GM12891 (cell line): ENCODE results near the gene C16orf86.

Experiments
- DNase-seq: peaks from one replicate; pipeline ENCODE4 v3.0.0; 2011; ENCODE audit warnings: low spot score; ENCODE audit not compliant: insufficient read length
- FAIRE-seq: peaks from 2 replicates; lab custom pipeline; 2011; peaks lifted over from hg19 to GRCh38; lab: Jason Lieb, UNC
- PAX5 ChIP-seq: IDR thresholded peaks from 2 replicates; pipeline ENCODE4 v1.6.1; 2011; ENCODE audit warnings: low read length, moderate library complexity, mild to moderate bottlenecking; ENCODE audit not compliant: insufficient read depth, severe bottlenecking
- POLR2A ChIP-seq: IDR thresholded peaks from 2 replicates; pipeline ENCODE4 v1.6.1; 2011; ENCODE audit warnings: low read depth, low read length, control low read depth
- POLR2AphosphoS5 ChIP-seq: IDR thresholded peaks from 2 replicates; pipeline ENCODE4 v1.6.1; 2011; ENCODE audit warnings: low read depth, low read length, control low read depth
- POU2F2 ChIP-seq: IDR thresholded peaks from 2 replicates; pipeline ENCODE4 v1.6.1; 2011; ENCODE audit warnings: low read depth, mild to moderate bottlenecking, control low read depth, low read length, moderate library complexity
- SPI1 ChIP-seq: IDR thresholded peaks from 2 replicates; pipeline ENCODE4 v1.6.1; 2011; ENCODE audit warnings: low read depth, low read length, control low read depth
- TAF1 ChIP-seq: IDR thresholded peaks from 2 replicates; pipeline ENCODE4 v1.6.1; 2011; ENCODE audit warnings: low read depth, low read length, control low read depth

The C16orf86 gene

GRCh38 chr16:67668495-67669157, 2.0 kb downstream of the C16orf86 start:
- TF ChIP-seq SPI1, result peak; percentile 53; the same call in 1 of the 2 replicates
- TF ChIP-seq POLR2A, result no peak
- no peak for FAIRE-seq
- DNase-seq, result no peak

- DNase-seq (no peak), FAIRE-seq (no peak)
- no peak for TF ChIP-seq POLR2A
- no peak for TF ChIP-seq PAX5
- no peak for TF ChIP-seq TAF1
- TF ChIP-seq POU2F2, result no peak
- no peak for TF ChIP-seq POLR2AphosphoS5
- TF ChIP-seq SPI1, result no peak
Observed at GRCh38 chr16:67669499-67670101, 3.0 kb downstream of the C16orf86 start.

GRCh38 chr16:67672306-67672705, 5.7 kb downstream of the C16orf86 start:
- no peak for FAIRE-seq
- TF ChIP-seq TAF1 (no peak), POU2F2 (no peak), SPI1 (no peak), PAX5 (no peak), POLR2A (no peak), POLR2AphosphoS5 (no peak)
- DNase-seq, result no peak

GRCh38 chr16:67672739-67673662, 6.4 kb downstream of the C16orf86 start:
- FAIRE-seq (peak; percentile 90), DNase-seq (peak; percentile 79)
- TF ChIP-seq PAX5 (peak; percentile 89), POLR2A (no peak)

- no peak for TF ChIP-seq PAX5
- TF ChIP-seq POLR2A, result no peak
- no peak for FAIRE-seq
- no peak for DNase-seq
Observed at GRCh38 chr16:67673712-67674580, 7.3 kb downstream of the C16orf86 start.

- DNase-seq (no peak), FAIRE-seq (no peak)
- TF ChIP-seq SPI1, result no peak
- TF ChIP-seq PAX5, result no peak
- TF ChIP-seq POLR2AphosphoS5, result no peak
- no peak for TF ChIP-seq POLR2A
- TF ChIP-seq POU2F2, result no peak
- TF ChIP-seq TAF1, result no peak
Observed at GRCh38 chr16:67674851-67675578, 8.4 kb downstream of the C16orf86 start.

- DNase-seq, result no peak
- FAIRE-seq, result no peak
- TF ChIP-seq POLR2A (no peak), POLR2AphosphoS5 (no peak)
Observed at GRCh38 chr16:67675579-67675935, 8.9 kb downstream of the C16orf86 start.

- TF ChIP-seq SPI1 (no peak), TAF1 (no peak), PAX5 (no peak), POLR2AphosphoS5 (no peak), POLR2A (no peak), POU2F2 (no peak)
- DNase-seq (no peak), FAIRE-seq (no peak)
Observed at GRCh38 chr16:67675999-67676398, 9.4 kb downstream of the C16orf86 start.

- no peak for DNase-seq
- TF ChIP-seq POLR2AphosphoS5, result no peak
- TF ChIP-seq POU2F2, result no peak
- no peak for TF ChIP-seq PAX5
- TF ChIP-seq TAF1, result no peak
- TF ChIP-seq SPI1, result no peak
- TF ChIP-seq POLR2A, result no peak
- FAIRE-seq, result no peak
Observed at GRCh38 chr16:67676516-67676915, 9.9 kb downstream of the C16orf86 start.
